HepG2 (cell line): ENCODE measurements around the gene ZSWIM5. TPM values are rescaled to one million over a fixed set of nuclear protein-coding genes. Genes with fewer than 3 reads are reported as not detected.

Source experiments
- AKNA ChIP-seq: sonication (generic); formaldehyde crosslinking; IDR thresholded peaks from 2 replicates; pipeline ENCODE4 v1.4.0; 2020; ENCODE audit warnings: missing genetic modification reagents, borderline replicate concordance
- CBX1 ChIP-seq: IDR thresholded peaks from one replicate; pipeline ENCODE4 v1.6.1; 2016; ENCODE audit warnings: antibody characterized with exemption, low read depth
- KLF11 ChIP-seq: IDR thresholded peaks from 2 replicates; pipeline ENCODE4 v1.6.1; 2016; ENCODE audit warnings: missing compliant biosample characterization
- NFIB ChIP-seq: sonication (generic); formaldehyde crosslinking; IDR thresholded peaks from 2 replicates; pipeline ENCODE4 v1.9.0; 2021; ENCODE audit warnings: missing genetic modification reagents, mild to moderate bottlenecking, borderline replicate concordance
- RBM39 ChIP-seq: fragments of 200-400 bp; formaldehyde crosslinking; IDR thresholded peaks from one replicate; pipeline ENCODE4 v1.6.1; 2018; ENCODE audit warnings: antibody characterized with exemption, mild to moderate bottlenecking, low read depth, low read length; ENCODE audit not compliant: poor library complexity, severe bottlenecking
- SP140L ChIP-seq: sonication (generic); formaldehyde crosslinking; IDR thresholded peaks from 2 replicates; pipeline ENCODE4 v1.4.0; 2020; ENCODE audit warnings: missing genetic modification reagents, borderline replicate concordance
- ZBED4 ChIP-seq: sonication (generic); formaldehyde crosslinking; IDR thresholded peaks from 2 replicates; pipeline ENCODE4 v1.4.0; 2020; ENCODE audit warnings: missing genetic modification reagents, borderline replicate concordance
- ZBTB43 ChIP-seq: sonication (generic); formaldehyde crosslinking; conservative IDR thresholded peaks from 2 replicates; pipeline ENCODE4 v1.4.0; 2020; ENCODE audit warnings: missing genetic modification reagents
- ZNF20 ChIP-seq: sonication (generic); formaldehyde crosslinking; IDR thresholded peaks from 2 replicates; pipeline ENCODE4 v1.4.0; 2020; ENCODE audit warnings: mild to moderate bottlenecking, moderate library complexity, missing genetic modification reagents
- ZNF276 ChIP-seq: sonication (generic); formaldehyde crosslinking; IDR thresholded peaks from 2 replicates; pipeline ENCODE4 v1.4.0; 2020; ENCODE audit warnings: mild to moderate bottlenecking, low read depth, missing genetic modification reagents
- ZNF574 ChIP-seq: sonication (generic); formaldehyde crosslinking; IDR thresholded peaks from 2 replicates; pipeline ENCODE4 v1.4.0; 2020; ENCODE audit warnings: missing genetic modification reagents
- ZNF589 ChIP-seq: sonication (generic); formaldehyde crosslinking; conservative IDR thresholded peaks from 2 replicates; pipeline ENCODE4 v1.8.0; 2022; ENCODE audit warnings: mild to moderate bottlenecking, moderate library complexity, missing genetic modification reagents
- ZNF615 ChIP-seq: sonication (generic); formaldehyde crosslinking; IDR thresholded peaks from 2 replicates; pipeline ENCODE4 v1.5.0; 2020; ENCODE audit warnings: mild to moderate bottlenecking, missing genetic modification reagents, borderline replicate concordance
- polyA plus RNA-seq, 8 experiments: library from polyadenylated mRNA; depleted of rRNA in 3 of 8; stranded (reverse) in 7 of 8; unstranded in 1 of 8; fragments of >200 nt; fragmentation: Illumina TruSeq in 4 of 8; extraction: Trizol in 4 of 8; gene quantifications; 2 replicates each; pipeline versions ENCODE4 v1.2.1 to v1.2.3, GENCODE V29; 2011 to 2016; ENCODE audit warnings: low read depth in 4 of 8, missing spikeins in 1 of 8, mixed read lengths in 1 of 8; ENCODE audit not compliant: insufficient read depth in 1 of 8
- total RNA-seq, 5 experiments: library from RNA; depleted of rRNA; stranded (reverse); fragments of >200 nt; fragmentation: Illumina TruSeq; extraction: Trizol; gene quantifications; 2 replicates each; pipeline ENCODE4 v1.2.3, GENCODE V29; 2016; ENCODE audit warnings: low read depth in 1 of 5

ZSWIM5 gene
- total and polyA plus RNA-seq, 2 of the 13 experiments (the other 11 are each of a cell fraction or from before 2014, with no cell fraction given), result 11.0 to 20.6 TPM

GRCh38 chr1:45172005-45172404, 34.4 kb downstream of the ZSWIM5 start (continued):
- TF ChIP-seq ZNF20 (CRISPR knock-in tag), result no peak
- no peak for TF ChIP-seq ZNF589 (CRISPR knock-in tag)
- 0 out of 2 replicates have a peak, but pooled peaks have one; percentile 52 for TF ChIP-seq KLF11 (CRISPR knock-in tag)
- no peak for TF ChIP-seq ZNF276
- TF ChIP-seq ZNF615 (CRISPR knock-in tag), result no peak
- no peak for TF ChIP-seq RBM39
- no peak for TF ChIP-seq NFIB
- TF ChIP-seq SP140L, result no peak
- TF ChIP-seq ZNF574 (CRISPR knock-in tag), result no peak
- peak; percentile 50; the same call in 1 of the 2 replicates for TF ChIP-seq ZBTB43 (CRISPR knock-in tag)
- no peak for TF ChIP-seq CBX1
- no peak for TF ChIP-seq AKNA
- no peak for TF ChIP-seq ZBED4 (CRISPR knock-in tag)
